Esophagus muscularis mucosa (tissue), 4 donors: ENCODE measurements around the gene POLR3B. TPM values are rescaled to one million over a fixed set of nuclear protein-coding genes. Genes with fewer than 3 reads are reported as not detected.

ENCODE experiments used
- DNase-seq: peaks from one replicate; pipeline ENCODE4 v3.0.0-alpha.2; 2017; ENCODE audit errors: extremely low spot score
- H3K27ac ChIP-seq, 4 donors: fragments of 200-600 bp; sonication (generic); replicated peaks in 1 of 4; 1 replicate in 3 of 4; 2 replicates in 1 of 4; pipeline ENCODE4 v1.5.1; 2016 to 2019; ENCODE audit warnings: mild to moderate bottlenecking in 1 of 4
- H3K27me3 ChIP-seq, 4 donors: fragments of 200-600 bp; sonication (generic); one replicate each; pipeline versions ENCODE4 v1.5.1 to v1.6.0; 2016 to 2019
- H3K36me3 ChIP-seq, 4 donors: fragments of 200-600 bp; sonication (generic); one replicate each; pipeline ENCODE4 v1.5.1; 2016 to 2019
- H3K4me1 ChIP-seq, 4 donors: fragments of 200-600 bp; sonication (generic); one replicate each; pipeline ENCODE4 v1.5.1; 2016 to 2019
- H3K4me3 ChIP-seq, 4 donors: fragments of 200-600 bp; sonication (generic); 1 replicate in 2 of 4; 2 replicates in 2 of 4; pipeline ENCODE4 v1.5.1; 2016 to 2019; ENCODE audit warnings: mild to moderate bottlenecking in 4 of 4, moderate library complexity in 1 of 4
- H3K9me3 ChIP-seq, 4 donors: fragments of 200-600 bp; sonication (generic); 1 replicate in 3 of 4; 2 replicates in 1 of 4; pipeline ENCODE4 v1.5.1; 2016 to 2019
- CTCF ChIP-seq, 3 experiments: fragments of 200-600 bp in 2 of 3; fragments of 450-650 bp in 1 of 3; sonication (generic) in 2 of 3; IDR thresholded peaks; one replicate each; pipeline ENCODE4 v1.5.1; 2017 to 2019; ENCODE audit warnings: antibody characterized with exemption in 3 of 3, mild to moderate bottlenecking in 2 of 3, moderate library complexity in 1 of 3
- EP300 ChIP-seq: sonication (generic); formaldehyde crosslinking; IDR thresholded peaks from one replicate; pipeline ENCODE4 v1.6.1; 2017; ENCODE audit warnings: antibody characterized with exemption
- POLR2A ChIP-seq: fragments of 450-650 bp; IDR thresholded peaks from one replicate; pipeline ENCODE4 v1.6.1; 2017; ENCODE audit warnings: antibody characterized with exemption, moderate library complexity, mild to moderate bottlenecking, low read depth
- POLR2AphosphoS5 ChIP-seq, 2 donors: sonication (generic); formaldehyde crosslinking; IDR thresholded peaks; one replicate each; pipeline ENCODE4 v1.6.1; 2017; ENCODE audit warnings: antibody characterized with exemption in 2 of 2
- WGBS: methylation state at CpG from one replicate; pipeline ENCODE4 v1.1.5; 2018; 5-methylcytosine and 5-hydroxymethylcytosine counted together
- intact Hi-C: fragments of 100-400 bp; cut with DNase I; formaldehyde crosslinking; loops from one replicate; pipeline ENCODE4 v1.15.1; 2023
- total RNA-seq, 4 donors: library from RNA; depleted of rRNA; stranded (reverse); fragments of >200 nt; gene quantifications; one replicate each; pipeline versions ENCODE4 v1.1.0 to v1.2.1, GENCODE V29; 2016

The POLR3B gene
- total RNA-seq, 4 donors from 2014 or later = 4.2 to 6.1 (median 5.3) TPM

- Histone ChIP-seq H3K27me3 (no peaks in the 10 kb centered on the region), H3K9me3 (no peaks in the 10 kb centered on the region), H3K27ac (peak overlapping the region in 1 of 4 donors; percentile 19), H3K4me3 (no peak overlapping the region), H3K4me1 (peaks cover 30 to 42% (median 37%) of the 10 kb centered on the region in 4 donors), H3K36me3 (peaks cover 10 to 56% (median 25%) of the 10 kb centered on the region in 4 donors)
- TF ChIP-seq CTCF (IDR thresholded peaks at IDR 0.05) = peak; percentile 11 to 37 (median 22)
- no peak for TF ChIP-seq POLR2A
- intact Hi-C loops = no loop called here
- DNase-seq = no peak
- WGBS = 58% methylated on average over 5 of the region's 5 CpGs
These were observed 11.8 kb upstream of the POLR3B start for GRCh38 chr12:106345746-106346145.

GRCh38 chr12:106348411-106348810, 9.1 kb upstream of the POLR3B start:
- Histone ChIP-seq H3K27me3 (no peaks in the 10 kb centered on the region), H3K27ac (no peak overlapping the region), H3K4me1 (peaks cover 6 to 15% (median 14%) of the 10 kb centered on the region in 4 donors), H3K9me3 (no peaks in the 10 kb centered on the region), H3K4me3 (no peak overlapping the region), H3K36me3 (peaks cover 7 to 42% (median 20%) of the 10 kb centered on the region in 4 donors)
- no peak for TF ChIP-seq POLR2A
- TF ChIP-seq POLR2AphosphoS5 (IDR thresholded peaks at IDR 0.05) = no peak
- TF ChIP-seq EP300 = no peak
- TF ChIP-seq CTCF (IDR thresholded peaks at IDR 0.05) = no peak
- 44% methylated on average over 4 of the region's 4 CpGs for WGBS
- no peak for DNase-seq
- intact Hi-C loops = no loop called here

- Histone ChIP-seq H3K9me3 (no peaks in the 10 kb centered on the region), H3K27me3 (no peaks in the 10 kb centered on the region), H3K4me1 (peaks cover 5 to 17% (median 12%) of the 10 kb centered on the region in 4 donors), H3K27ac (no peak overlapping the region), H3K36me3 (peaks cover 0 to 14% (median 2%) of the 10 kb centered on the region in 4 donors), H3K4me3 (no peak overlapping the region)
- WGBS = 87% methylated on average over 6 of the region's 6 CpGs
- intact Hi-C loops = no loop called here
- DNase-seq = no peak
- no peak for TF ChIP-seq EP300
These were observed 4.4 kb upstream of the POLR3B start for GRCh38 chr12:106353175-106353574.

GRCh38 chr12:106358396-106359241, 1.1 kb downstream of the POLR3B start:
- 36% methylated on average over 17 of the region's 17 CpGs for WGBS
- no peaks in the 10 kb centered on the region for H3K36me3 ChIP-seq
- peak overlapping the region; percentile 72 to 88 (median 78) for H3K4me3 ChIP-seq
- no peaks in the 10 kb centered on the region for H3K27me3 ChIP-seq
- H3K4me1 ChIP-seq = peaks cover 13 to 30% (median 23%) of the 10 kb centered on the region in 4 donors
- peak overlapping the region; percentile 89 to 96 (median 93) for H3K27ac ChIP-seq
- H3K9me3 ChIP-seq = no peaks in the 10 kb centered on the region
- TF ChIP-seq CTCF (IDR thresholded peaks at IDR 0.05) = no peak
- no peak for TF ChIP-seq POLR2AphosphoS5 (IDR thresholded peaks at IDR 0.05)
- no peak for TF ChIP-seq EP300
- no peak for TF ChIP-seq POLR2A
- intact Hi-C loops = loop anchor here (5.0 kb wide), 3 partner anchors 56 to 414 kb away; partner anchors contain the start of genes RIC8B and TCP11L2
- DNase-seq = no peak

GRCh38 chr12:106359646-106360399, 2.3 kb downstream of the POLR3B start:
- Histone ChIP-seq H3K36me3 (peaks cover 0 to 7% (median 4%) of the 10 kb centered on the region in 4 donors), H3K27ac (no peak overlapping the region), H3K27me3 (no peaks in the 10 kb centered on the region), H3K9me3 (no peaks in the 10 kb centered on the region), H3K4me1 (peaks cover 13 to 30% (median 23%) of the 10 kb centered on the region in 4 donors), H3K4me3 (no peak overlapping the region)
- intact Hi-C loops = loop anchor here (5.0 kb wide), 3 partner anchors 58 to 412 kb away; partner anchors contain the start of genes RIC8B and TCP11L2
- TF ChIP-seq CTCF (IDR thresholded peaks at IDR 0.05) = no peak
- WGBS = 84% methylated on average over 7 of the region's 7 CpGs
- no peak for DNase-seq
